HG03558 (cell line): ENCODE results near the gene BORCS6.
"Not testable (repeated sequence)": the region's sequence is repeated elsewhere in the genome, so short reads cannot be mapped to it uniquely, and the experiment has no call there.

ENCODE experiments used
- ATAC-seq: cut with Tn5 transposase; IDR thresholded peaks from one replicate; pipeline ENCODE4 v1.9.1; 2021; ENCODE audit warnings: moderate number of reproducible peaks; ENCODE audit not compliant: unreplicated experiment; ENCODE audit errors: extremely low read depth

The BORCS6 gene

GRCh38 chr17:8175795-8176196 lies 14.2 kb downstream of the BORCS6 start:
- ATAC-seq = no peak

DNA sequence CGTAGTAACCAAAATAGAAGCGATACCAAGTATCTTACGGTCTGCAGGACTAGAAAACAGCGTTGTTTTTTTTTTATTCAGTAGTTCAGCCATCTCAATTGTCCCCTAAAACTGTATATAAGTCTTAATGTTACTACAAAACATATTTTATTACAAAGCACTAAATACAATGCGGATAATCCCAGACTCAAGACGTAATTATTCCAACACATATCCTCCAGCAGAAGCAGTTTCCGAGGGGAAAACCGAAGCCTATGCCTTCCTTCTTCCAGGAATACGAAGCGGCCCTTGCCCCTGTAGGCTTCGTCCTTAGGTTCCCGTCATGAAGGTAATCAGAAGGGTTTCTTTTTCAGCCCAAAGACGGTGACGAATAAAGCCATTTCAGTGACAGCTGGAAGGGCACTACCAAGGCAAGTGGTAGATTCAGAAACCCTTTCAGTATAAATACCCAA lies 16.1 kb downstream of the BORCS6 start:
- ATAC-seq = no peak

DNA sequence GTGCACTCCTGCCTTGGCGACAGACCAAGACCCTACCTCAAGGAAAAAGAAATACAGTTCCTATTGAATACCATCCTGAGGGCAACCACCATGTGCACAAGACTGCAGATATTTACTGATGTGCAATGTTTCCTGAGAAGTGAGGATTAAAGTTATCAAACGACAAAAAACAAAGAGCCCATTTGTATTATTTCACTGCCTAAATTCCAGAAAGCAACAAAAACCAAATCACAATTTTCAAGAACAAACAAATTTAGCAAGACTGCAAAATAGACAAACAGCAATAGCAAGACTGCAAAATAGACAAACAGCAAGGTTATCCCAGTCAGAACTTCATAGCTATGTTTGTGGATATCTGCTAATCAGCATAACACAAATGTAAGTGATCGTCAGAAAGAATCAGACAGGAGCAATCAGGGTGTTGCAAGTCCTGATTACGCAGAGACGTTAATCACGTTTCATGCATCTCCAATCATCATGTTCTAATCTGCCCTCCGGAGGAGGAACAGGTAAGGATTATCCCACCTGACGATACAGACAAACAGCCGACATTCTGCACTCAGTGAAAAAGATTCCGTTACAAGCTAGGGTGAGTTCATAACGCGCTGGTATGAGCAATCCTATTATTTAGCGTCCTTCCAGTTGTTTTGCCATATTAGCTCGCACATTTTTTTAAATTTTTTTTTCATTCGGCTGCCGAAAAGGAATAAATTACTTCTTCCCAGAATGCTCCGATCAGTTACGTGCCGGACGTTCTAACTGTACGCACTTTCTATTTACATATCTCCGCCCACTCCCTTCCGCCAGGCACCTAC lies 16.7 kb downstream of the BORCS6 start:
- peak; percentile 44 for ATAC-seq

DNA sequence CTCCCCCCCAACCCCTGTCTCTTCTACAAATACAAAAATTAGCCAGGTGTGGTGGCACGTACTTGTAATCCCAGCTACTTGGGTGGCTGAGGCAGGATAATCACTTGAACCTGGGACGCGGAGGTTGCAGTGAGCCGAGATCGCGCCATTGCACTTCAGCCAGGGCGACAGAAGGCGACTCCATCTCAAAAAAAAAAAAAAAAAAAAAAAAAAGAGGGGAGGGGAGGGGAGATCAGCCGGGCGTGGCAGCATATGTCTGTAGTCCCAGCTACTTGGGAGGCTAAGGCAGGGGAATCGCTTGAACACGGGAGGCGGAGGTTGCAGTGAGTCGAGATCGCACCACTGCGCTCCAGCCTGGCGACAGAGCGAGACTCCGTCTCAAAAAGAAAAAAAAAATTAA lies 19.8 kb downstream of the BORCS6 start:
- not testable (repeated sequence) for ATAC-seq

- no peak for ATAC-seq
These were observed 22.5 kb downstream of the BORCS6 start for GRCh38 chr17:8167526-8167925.

GRCh38 chr17:8166731-8167130 lies 23.2 kb downstream of the BORCS6 start:
- ATAC-seq = no peak

DNA sequence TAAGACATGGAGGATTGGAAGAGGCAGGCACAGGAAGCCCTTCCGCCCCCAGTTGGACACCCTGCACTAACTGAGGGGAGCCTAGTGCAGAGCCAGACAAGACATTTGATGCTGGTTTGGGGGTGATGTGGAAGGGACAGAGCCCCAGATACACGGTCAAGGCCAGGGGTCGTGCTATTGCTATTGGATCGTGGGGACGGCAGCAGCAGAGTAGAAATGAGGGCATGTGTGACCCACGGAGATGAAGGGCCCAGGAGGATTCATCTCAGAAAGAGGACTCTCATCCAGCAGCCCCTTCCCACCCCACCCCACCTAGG lies 25.2 kb downstream of the BORCS6 start:
- no peak for ATAC-seq

DNA sequence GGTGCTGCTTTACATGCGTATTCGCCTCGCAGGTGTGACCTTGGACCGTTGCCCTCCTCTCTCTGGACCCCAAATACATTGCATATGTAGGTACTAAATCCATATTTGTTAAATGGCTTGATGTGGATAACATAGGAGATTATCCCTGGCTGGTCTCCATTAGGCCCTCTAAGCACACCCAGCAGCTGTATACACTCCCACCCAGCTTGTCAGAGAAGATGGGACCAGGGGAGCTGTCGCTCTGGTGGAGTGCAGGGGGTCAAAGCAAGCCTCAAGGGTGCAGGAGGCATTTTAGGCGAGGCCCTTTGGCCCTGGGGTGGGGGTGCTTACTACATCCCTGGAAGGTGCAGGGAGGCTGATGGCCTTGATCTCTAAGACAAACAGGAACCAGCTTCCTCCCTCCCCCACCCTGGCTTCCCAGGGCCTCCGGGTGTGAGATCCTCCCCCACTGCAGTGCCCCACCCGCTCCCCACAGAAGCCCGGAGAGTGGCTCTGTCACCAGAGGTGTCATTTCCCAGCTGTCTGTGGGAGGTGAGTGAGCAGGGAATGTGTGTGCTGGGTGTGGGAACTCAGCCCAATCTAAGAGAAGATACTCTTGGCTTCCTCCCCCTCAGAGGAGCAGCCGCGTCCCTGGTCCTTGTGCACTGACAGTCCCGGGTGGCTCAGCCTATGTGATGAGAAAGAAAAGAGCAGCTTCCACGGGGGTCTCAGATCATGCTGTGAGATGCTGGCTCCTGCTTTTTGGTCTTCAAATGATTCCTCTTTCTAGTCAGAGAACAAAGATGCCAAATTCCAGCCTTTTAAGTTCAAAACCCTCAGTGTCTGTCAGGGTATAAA lies 25.8 kb downstream of the BORCS6 start:
- no peak for ATAC-seq

DNA sequence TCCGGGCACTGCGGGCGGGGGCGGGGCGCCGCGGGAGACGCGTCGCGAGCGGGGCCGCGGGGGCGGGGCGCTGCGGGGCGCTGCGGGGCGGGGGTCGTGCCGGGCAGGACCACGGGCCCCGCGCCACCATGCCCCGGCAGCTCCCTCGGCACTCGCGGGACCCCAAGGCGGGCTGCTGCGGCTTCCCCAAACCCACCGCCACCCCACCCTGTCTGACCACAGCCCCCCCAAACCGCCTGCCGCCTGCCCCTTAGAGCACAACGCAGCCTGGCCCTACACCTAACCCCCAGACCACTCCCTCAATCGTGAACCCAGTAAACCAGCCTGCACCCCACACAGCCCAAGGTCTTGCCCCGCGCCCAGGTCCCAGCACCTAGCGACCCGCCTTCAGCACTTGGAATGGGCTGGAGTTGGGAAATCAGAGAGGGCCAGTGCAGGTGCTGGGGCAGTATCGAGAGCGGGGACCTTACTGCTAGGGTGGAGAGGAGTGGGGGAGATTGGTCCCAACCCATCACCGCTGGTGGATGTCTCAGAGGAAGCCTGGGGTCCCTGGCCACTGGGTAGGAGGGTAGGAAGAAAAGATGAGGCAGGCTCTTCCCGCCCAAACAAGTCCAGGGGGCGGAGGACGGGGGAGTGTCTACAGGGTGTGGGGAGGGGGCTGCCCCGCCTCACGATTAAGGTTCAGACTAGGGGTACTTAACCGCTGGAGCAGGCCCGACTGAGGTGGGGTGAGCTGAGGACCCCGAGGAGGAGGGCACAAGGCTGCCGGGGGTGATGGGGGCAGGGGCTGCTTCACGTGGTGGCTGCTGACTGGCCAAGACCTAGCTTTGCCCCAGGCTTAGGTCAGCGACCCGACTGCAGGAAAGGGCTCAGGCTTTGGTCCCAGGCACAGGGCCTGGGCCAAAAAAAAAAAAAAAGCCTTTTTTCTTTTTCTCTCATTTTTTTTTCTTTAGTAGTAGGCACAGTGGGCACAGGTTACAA lies 26.7 kb downstream of the BORCS6 start:
- ATAC-seq = no peak

DNA sequence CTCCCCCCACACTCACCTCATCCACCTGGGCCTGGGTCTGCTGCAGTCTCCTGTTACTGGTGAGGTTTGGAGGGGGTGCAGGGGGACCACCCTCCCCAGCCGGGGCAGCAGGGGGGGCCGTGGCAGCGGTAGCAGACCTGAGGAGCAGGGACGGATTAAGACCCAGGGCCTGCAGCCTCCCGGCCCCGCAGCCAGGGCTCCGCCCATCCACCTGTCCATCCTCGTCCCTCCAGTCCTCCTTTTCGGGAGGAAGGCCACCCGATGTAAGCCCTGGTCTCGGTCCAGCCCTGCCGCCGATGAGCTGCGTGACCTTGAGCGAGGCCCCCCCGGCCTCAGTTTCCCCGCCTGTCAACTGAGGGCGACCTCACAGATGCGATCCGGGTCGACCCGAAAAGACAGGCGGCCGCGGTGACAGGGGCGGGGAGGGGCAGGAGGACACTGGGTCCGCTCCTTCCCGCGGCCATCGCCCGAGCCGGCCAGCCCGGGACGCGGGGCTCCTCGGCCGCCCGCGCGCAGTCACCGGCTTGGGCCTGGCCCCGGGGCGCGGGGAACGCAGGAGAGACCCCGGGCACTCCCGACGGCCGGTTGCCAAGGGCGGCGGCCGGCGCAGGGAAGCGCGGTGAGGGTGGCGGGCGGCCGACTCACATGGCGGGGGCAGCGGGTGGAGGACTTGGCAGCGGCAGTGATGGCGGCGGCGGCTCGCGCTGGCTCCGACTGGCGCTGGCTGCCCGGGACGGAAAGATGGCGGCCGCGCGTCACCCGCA lies 27.6 kb downstream of the BORCS6 start, which contains the start of gene VAMP2:
Gene VAMP2 (minus strand): TSS at position 716 of the 764 bp plus-strand sequence. CDS start 69 bp downstream, at position 647.
- no peak for ATAC-seq

GRCh38 chr17:8161289-8162232 lies 28.4 kb downstream of the BORCS6 start:
- no peak for ATAC-seq

DNA sequence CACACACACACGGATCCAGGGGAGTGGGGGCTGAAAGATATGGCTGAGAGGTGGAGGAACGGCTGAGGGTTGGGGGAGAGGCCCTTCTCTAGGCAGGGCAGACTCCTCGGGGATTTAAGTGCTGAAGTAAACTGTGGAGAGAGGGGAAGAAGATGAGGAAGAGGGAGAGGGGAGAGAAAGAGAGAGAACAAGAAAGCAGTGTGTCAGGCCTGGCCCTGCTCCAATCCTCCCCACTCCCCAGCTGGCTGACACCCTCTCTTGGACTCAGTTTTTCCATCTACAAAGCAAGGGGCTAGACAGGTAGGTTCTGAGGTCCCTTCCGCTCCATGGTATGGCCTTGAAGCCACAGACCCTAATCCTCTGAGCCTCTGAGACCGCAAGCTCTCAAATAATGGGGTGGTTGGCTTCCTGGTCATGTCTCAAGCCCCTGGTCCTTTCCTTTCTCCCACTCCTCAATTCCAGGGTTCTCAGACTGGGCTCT lies 29.2 kb downstream of the BORCS6 start:
- ATAC-seq = no peak

DNA sequence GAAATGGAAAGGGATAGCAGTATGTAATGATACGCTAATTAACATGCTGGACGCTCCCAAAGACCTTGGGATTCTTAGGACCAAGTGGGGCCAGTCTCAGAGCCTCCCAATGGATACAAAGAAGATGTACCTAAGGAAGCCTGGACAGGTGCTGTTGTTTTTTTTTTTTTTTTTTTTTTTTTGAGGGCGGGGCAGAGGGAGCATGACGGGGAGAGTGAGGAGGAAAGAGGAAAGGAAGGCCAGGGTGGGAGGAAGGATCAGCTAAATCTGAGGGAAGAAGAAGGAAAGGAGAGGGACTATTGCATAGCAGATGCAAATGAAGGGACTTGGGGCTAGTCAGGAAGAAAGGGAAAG lies 29.8 kb downstream of the BORCS6 start:
- ATAC-seq = no peak

- ATAC-seq = no peak
These were observed 30.3 kb downstream of the BORCS6 start for GRCh38 chr17:8159459-8160223.

- ATAC-seq = no peak
These were observed 31.0 kb downstream of the BORCS6 start for GRCh38 chr17:8159032-8159400.

GRCh38 chr17:8158267-8159031 lies 31.5 kb downstream of the BORCS6 start:
- ATAC-seq = no peak
